Stimulated activated CD4-positive, alpha-beta T cell treated with anti-CD3 and anti-CD28 coated beads, Interleukin-1b, Interleukin-23, amount 100 ng/mL, for 4 hours (primary cell): Measurements from ENCODE around the gene TTC28.
"Not testable (repeated sequence)": the region's sequence is repeated elsewhere in the genome, so short reads cannot be mapped to it uniquely, and the experiment has no call there.

Experiments
- DNase-seq, 2 donors: peaks; one replicate each; pipeline ENCODE4 v3.0.0-alpha.2; 2020; ENCODE audit warnings: low read depth in 2 of 2

Gene TTC28

DNA sequence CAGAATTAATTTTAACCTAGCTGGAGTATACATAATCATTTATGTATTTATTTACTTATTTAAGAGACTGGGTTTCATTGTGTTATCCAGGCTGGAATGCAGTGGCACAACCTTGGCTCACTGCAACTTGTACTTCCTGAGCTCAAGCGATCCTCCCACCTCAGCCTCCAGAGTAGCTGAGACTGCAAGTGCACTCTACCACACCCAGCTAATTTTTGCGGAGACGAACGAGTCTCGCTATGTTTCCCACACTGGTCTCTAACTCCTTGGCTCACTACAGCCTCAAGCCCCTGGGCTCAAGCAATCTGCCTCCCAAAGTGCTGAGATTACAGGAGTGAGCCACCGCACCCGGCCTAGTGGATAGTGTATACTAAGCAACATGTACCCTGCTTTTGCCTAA, 1.5 kb downstream of the TTC28 start:
- not testable (repeated sequence) for DNase-seq

DNA sequence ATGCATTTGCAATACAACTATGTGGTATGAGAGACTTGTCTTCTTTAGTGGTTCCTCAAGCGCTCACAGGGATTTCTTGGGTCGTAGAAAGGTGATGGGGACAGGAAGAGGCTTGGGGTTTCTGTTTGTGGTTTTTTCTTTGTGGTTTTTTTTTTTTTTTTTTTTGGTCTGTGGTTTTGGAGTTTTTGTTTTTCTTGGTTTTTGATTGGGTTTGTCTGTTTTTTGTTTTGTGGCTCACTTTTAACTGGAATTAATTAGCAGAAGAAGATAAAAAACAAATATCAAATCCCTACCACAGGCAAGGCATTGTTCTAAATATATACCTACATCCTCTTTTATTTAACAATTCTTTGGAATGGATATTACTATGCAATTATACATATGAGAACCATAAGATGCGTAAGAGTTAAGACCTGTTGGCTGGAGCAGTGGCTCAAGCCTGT, 5.5 kb downstream of the TTC28 start:
- no peak for DNase-seq

GRCh38 chr22:28670756-28671155, 8.9 kb downstream of the TTC28 start:
- no peak for DNase-seq

DNA sequence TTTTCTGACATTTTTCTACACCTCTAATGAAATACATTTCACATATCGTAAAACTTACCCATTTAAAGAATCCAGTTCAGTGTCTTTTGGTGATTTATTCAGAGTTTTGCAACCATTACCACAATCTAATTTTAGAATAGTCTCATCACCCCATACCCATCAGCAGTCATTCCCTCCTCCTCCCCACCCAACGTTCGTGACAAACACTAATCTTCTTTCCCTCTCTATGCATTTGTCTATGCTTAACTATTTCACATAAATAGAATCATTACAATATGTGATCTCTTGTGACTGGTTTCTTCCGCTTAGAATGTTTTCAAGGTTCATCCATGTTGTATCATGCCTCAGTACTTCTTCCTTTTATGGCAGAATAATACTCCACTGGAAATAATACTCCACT, 9.5 kb downstream of the TTC28 start:
- DNase-seq, result no peak

DNA sequence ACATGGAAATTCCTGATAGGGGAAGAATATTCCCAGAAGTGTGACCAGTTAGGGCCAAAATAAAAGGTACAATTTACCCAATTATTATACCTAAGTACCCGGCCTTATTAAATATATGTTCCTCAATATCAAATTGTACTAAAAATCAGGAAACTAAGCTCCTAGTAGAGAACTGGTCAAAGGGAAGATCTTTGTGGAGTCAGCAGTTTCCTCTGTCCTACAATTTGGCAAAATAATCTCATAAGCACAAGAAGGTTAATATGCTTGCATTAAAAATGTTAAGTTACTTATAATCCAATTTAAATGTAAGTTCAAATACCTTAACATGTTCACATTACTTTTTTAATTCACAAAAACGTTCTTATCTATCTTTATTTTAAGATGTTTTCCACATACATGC, 10.3 kb downstream of the TTC28 start:
- no peak for DNase-seq

- not testable (repeated sequence) for DNase-seq
Observed at GRCh38 chr22:28663569-28663942, 16.1 kb downstream of the TTC28 start.

GRCh38 chr22:28658448-28658847, 21.2 kb downstream of the TTC28 start:
- DNase-seq, result no peak

- no peak for DNase-seq
Observed at GRCh38 chr22:28656181-28656580, 23.5 kb downstream of the TTC28 start.

DNA sequence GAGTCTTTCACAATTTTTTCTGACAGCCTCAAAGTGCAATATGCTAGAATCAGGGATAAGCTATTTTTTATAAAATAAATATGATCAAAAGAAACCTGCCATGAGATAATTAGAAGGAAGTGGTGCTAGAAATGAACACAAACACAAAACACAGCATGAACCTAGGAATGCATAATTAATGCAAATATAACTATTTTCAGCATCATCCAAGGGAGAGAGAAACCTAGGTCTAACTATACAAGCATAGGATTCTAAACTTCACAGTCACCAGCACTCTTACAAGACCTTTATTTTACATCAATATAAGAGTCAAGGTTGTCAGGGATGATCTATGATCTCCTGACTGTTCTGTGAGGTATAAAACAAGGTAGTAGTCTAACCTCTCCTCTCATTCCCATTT, 29.2 kb downstream of the TTC28 start:
- DNase-seq, result no peak

DNA sequence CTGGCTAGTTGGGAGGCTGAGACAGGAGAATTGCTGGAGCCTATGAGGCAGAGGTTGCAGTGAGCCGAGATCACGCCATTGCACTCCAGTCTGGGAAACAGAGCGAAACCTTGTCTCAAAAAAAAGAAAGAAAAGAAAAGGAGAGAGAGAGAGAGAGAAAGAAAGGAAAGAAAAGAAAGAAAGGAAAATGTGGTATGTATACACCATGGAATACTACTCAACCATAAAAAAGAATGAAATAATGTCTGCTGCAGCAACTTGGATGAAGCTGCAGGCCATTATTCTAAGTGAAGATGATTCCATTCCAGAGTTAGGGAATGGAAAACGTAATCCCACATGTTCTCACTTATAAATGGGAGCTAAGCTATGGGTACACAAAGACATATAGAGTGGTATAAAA, 30.8 kb downstream of the TTC28 start:
- DNase-seq, result no peak

DNA sequence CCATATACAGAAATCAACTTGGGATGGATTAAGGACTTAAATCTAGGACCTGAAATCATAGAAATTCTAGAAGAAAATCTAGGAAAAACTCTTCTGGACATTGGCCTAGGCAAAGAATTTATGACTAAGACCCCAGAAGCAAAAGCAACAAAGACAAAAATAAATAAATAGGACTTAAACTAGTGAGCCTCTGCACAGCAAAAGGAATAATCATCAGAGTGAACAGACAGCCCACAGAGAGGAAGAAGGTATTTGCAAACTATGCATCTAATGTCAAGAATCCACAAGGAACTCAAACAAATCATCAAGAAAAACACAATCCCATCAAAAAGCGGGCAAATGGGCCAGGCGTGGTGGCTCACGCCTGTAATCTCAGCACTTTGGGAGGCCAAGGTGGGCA, 32.4 kb downstream of the TTC28 start:
- DNase-seq, result no peak

GRCh38 chr22:28639321-28639720, 40.3 kb downstream of the TTC28 start:
- DNase-seq, result no peak

GRCh38 chr22:28637225-28637624, 42.4 kb downstream of the TTC28 start:
- no peak for DNase-seq

GRCh38 chr22:28630177-28630574, 49.5 kb downstream of the TTC28 start:
- no peak for DNase-seq

- no peak for DNase-seq
Observed at GRCh38 chr22:28629420-28630176, 50.0 kb downstream of the TTC28 start.

- no peak for DNase-seq
Observed at GRCh38 chr22:28628766-28629165, 50.9 kb downstream of the TTC28 start.

- no peak for DNase-seq
Observed at GRCh38 chr22:28627791-28628190, 51.8 kb downstream of the TTC28 start.

- DNase-seq, result no peak
Observed at GRCh38 chr22:28620244-28620922, 59.3 kb downstream of the TTC28 start.

- no peak for DNase-seq
Observed at GRCh38 chr22:28619236-28619635, 60.4 kb downstream of the TTC28 start.

GRCh38 chr22:28615423-28615822, 64.2 kb downstream of the TTC28 start:
- DNase-seq, result not testable (repeated sequence)

DNA sequence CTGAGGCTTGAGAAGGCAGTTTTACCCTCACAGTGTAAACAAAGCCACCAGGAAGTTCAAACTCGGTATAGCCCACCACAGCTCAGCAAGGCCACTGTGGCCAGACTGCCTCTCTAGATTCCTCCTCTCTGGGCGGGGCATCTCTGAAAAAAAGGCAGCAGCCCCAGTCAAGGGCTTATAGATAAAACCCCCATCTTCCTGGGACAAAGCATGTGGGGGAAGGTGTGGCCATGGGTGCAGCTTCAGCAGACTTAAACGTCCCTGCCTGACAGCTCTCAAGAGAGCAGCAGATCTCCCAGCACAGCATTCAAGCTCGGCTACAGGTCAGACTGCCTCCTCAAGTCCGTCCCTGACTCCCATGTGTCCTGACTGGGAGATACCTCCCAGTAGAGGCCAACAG, 69.7 kb downstream of the TTC28 start:
- DNase-seq, result no peak

DNA sequence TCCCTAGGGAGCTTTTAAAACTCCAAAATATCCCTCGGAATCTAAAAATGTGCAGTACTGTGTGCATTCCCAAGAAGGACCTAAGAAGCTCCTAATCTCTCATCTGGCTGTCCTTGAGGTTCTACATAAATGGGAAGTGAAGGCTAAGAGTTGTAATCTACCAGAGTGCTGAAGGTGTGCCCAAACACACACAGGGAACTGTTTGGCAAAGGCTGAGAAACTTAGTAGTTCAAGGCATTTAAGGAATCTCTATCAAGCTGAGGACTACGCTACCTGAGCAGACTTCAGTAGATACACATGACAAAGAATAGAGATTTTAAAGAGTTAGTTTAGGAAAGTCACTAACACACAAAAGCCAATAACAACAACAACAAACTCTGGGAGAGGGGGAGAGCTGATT, 71.1 kb downstream of the TTC28 start:
- DNase-seq, result no peak

DNA sequence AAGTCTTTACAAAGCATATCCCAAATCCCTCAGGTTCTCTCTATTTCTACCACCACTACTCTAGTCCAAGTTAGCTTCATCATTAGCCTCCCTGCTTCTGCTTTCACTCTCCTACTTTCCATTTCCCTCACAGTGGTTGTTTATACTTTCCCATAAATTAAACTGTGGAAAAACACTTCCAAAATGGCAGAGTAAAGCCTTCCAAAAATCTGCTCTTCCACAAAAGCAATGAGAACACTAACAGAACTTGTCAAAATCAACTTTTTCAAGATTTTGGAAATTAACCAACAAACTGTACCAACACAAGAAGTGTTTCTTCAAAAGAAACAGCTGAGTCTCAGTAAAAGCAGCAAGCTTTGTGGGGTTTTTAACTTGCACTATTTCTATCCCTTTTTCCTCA, 71.8 kb downstream of the TTC28 start:
- DNase-seq, result no peak
